GM12874 (cell line): Measurements from ENCODE around the gene CPVL.

Experiments used
- TF ChIP-seq, protein P1 (sequence below): IDR thresholded peaks from 2 replicates; pipeline ENCODE4 v1.5.1; 2011; ENCODE audit warnings: low read depth, mild to moderate bottlenecking, control low read depth, low read length, moderate library complexity; ENCODE audit not compliant: insufficient read depth

The CPVL gene

DNA sequence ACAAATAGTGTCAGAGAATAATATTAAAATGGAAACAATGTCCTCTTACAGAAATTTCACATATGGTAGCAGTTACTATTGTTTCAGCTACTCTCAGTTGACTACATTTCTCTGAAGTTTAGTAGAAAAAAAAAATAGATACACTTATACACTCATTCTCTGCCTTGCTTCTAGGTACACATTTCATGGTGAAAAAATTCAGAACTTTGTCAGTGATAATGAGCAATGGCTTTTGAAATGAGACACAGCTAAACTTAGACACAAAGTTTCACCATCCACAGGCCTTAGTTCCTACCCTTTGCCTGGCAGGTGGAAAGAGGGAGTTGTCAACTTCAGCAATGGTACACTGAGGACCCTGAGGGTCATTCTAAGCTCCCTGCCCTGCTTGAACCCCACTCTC lies 69.2 kb downstream of the CPVL start:
- TF ChIP-seq, protein P1, sequence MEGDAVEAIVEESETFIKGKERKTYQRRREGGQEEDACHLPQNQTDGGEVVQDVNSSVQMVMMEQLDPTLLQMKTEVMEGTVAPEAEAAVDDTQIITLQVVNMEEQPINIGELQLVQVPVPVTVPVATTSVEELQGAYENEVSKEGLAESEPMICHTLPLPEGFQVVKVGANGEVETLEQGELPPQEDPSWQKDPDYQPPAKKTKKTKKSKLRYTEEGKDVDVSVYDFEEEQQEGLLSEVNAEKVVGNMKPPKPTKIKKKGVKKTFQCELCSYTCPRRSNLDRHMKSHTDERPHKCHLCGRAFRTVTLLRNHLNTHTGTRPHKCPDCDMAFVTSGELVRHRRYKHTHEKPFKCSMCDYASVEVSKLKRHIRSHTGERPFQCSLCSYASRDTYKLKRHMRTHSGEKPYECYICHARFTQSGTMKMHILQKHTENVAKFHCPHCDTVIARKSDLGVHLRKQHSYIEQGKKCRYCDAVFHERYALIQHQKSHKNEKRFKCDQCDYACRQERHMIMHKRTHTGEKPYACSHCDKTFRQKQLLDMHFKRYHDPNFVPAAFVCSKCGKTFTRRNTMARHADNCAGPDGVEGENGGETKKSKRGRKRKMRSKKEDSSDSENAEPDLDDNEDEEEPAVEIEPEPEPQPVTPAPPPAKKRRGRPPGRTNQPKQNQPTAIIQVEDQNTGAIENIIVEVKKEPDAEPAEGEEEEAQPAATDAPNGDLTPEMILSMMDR: no peak

DNA sequence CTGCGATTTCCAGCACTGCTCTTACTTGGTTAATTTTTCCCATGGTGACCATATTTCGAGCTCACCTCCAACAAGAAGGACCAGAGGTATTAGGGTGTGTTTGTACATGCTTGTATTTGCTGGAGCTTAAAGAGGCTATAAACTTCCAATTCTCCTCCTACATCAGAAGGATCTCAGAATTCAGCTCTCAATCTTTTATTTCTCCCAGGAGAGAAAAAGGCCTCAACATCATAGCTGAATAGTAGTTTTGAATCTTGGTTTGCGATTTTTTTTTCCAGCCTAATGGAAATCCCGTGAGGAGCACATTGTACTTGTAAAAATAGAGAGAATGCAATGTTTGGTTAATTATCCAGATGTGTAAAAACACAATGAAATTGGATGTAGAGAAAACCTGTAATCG lies 69.7 kb downstream of the CPVL start:
- TF ChIP-seq, protein P1: no peak

DNA sequence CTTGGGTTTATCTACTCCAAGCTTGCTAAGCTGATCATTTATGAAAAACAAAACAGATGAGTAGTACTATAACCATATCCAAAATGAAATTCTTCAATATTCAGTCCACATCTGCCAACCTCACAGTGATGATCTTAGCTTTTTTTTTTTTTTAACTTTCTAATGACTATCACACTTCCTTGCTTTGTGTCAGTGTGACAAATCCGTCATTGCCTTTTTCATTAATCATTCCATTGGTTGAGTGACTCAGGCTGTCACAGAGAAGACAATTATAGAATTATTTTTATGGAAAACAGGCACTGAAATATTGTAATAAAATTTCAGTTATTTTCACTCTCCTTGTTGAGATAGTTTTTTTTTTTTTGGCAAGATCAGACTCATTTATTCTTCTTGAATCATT lies 70.7 kb downstream of the CPVL start:
- TF ChIP-seq, protein P1: no peak

DNA sequence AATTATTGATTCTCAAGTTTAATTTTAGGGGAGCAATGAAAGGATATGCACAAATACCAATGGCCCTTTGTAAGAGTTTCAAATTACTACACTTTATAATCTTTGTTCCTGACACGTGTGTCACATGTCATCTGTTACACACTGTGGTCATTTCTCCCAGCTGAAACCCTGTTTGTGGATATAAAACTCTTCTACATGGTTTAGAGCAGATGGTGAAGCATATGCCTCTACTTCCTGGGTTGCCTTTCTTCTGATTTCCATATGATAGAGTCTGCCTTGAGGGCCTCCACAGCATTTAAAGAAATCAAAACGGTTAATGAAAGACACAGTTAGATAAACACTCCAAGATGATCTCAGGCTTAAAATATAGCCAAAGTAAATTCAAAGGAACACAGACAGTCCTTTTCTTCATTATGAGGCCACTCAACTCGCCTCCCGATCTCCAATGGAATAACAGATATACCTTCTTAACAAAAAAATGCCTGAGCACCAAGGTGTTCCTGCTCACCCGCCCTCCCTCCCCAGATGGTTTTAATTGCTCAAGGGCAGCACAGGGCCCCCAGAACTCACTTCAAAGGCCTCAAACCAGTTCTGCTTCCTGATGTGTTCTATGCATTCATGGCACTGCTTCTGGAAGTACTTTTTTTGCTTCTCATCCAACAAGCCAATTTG lies 75.0 kb downstream of the CPVL start:
- TF ChIP-seq, protein P1: no peak

DNA sequence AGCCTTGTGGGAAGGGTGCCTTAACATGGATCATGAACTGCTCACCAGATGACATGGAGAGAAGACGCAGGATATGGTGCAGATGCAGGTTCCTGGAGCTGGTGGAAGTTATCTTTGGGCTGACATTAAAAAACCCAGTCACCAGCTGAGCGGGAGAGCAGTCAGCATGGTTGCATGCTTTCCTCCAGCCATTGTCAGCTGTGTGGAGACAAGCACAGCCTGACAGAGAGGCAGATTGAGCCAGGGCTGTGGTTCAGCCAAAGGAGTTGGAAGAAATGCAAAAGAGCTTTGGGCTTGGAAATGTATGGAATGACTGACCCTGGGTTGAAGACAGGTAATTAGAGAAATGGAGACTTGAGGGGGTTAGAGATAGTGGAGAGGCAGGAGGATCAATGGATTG lies 79.7 kb downstream of the CPVL start:
- TF ChIP-seq, protein P1: no peak

DNA sequence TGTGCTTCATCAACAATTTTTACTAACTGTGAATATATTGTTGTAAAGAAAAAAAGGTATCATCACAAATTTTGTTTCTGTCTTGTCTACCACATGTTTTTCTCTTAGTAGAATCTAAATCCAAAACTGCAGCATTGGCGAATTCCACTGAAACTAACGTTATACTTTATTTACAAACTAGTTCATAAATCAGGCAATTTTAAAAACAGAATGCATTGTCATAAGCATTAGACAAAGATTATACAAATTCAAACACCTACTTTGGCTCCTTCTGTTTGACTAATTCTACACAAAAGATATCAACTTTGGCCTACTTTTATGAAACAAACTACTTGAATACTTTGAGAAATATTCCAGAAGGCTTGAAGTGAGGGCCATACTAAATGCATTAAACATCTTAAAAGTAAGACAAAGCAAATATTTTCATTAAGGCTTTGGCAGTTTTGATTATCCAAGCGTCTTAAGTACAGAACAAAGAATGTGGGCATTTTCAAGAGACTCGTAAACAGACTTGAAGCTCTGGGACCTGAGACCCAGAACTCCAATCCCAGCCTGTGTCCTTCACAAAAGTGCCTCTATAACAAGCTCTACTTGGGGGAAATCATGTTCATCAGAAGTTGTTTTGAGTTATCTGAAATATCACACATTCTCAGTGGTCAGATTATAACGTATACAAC lies 81.0 kb downstream of the CPVL start:
- TF ChIP-seq, protein P1: no peak

DNA sequence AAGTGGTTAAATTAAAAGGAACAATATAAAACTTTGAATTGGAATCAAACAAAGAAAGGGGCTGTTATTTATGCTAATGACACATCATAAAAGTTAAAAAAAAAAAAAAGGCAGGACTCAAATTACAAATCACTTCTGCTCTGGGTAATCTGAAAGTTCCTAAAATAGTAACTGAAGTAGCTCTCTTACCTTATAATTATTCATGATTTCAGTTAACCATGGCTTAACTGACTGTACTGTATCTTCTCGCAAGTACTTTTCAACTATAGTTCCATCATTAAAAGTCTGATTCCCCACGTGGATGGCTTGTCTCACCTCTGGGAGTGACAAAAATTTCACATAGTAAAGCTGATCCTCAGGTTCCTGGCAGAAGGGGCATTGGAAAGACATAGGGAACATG lies 82.5 kb downstream of the CPVL start:
- TF ChIP-seq, protein P1: no peak
